HUES48 (cell line): Measurements from ENCODE around the gene RASSF4.

Experiments used
- H3K27ac ChIP-seq: one replicate; pipeline ENCODE4 v1.7.0; 2013; ENCODE audit warnings: low read depth, low read length, inconsistent platforms
- H3K27me3 ChIP-seq: 2 replicates; pipeline ENCODE4 v1.6.1; 2013; ENCODE audit warnings: mild to moderate bottlenecking, low read length; ENCODE audit not compliant: control insufficient read depth, insufficient read depth
- H3K36me3 ChIP-seq: 2 replicates; pipeline ENCODE4 v1.6.1; 2013; ENCODE audit warnings: low read length; ENCODE audit not compliant: control insufficient read depth, insufficient read depth
- H3K4me1 ChIP-seq: 2 replicates; pipeline ENCODE4 v1.6.1; 2013; ENCODE audit warnings: mild to moderate bottlenecking, low read length; ENCODE audit not compliant: control insufficient read depth, insufficient read depth
- H3K4me3 ChIP-seq: 2 replicates; pipeline ENCODE4 v1.5.1; 2013; ENCODE audit warnings: mild to moderate bottlenecking, low read depth, low read length
- H3K9ac ChIP-seq: 2 replicates; pipeline ENCODE4 v1.6.1; 2013; ENCODE audit warnings: mild to moderate bottlenecking, low read depth, low read length, moderate library complexity
- H3K9me3 ChIP-seq: 2 replicates; pipeline ENCODE4 v1.6.1; 2013; ENCODE audit warnings: low read length; ENCODE audit not compliant: control insufficient read depth, insufficient read depth

RASSF4 gene

DNA sequence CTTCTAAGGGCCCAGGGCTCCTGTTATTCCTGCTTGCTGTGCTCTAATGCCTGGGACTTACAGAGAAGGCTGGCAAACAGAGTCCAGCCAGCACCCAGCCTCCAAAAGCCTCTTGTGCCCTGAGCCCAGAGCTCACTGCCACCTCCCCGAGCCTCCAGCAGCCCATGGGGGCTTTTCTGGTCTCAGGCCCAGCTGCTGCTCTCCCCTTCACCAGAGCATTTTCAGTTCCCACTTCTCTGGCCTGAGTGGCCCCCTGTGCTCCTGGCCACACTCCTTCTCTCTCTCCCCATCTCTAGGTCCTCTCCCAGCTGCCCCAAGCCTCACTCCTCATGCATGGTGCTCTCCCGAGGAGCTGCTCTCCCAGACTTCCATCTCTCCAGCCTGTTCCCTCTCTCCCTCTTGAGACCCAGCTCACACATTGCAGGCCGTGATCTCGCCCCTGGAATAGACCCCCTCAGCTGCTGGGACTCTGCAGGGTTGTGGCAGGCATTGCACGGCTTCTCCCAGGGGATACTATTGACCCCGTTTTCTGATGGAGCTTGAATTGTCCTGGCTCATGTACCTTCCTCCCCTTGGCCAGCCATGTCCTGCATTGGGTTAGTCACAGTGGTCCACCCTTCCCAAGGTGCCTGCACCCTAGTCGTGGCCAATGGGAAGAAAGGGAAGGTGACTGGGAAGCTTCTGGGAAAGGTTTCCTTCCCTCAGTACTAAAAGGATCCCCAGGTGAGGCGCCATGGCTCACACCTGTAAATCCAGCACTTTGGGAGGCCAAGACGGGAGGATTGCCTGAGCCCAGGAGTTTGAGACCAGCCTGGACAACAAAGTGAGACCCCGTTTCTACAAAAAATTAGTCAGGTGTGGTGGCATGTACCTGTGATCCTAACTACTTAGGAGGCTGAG, 9.0 kb upstream of the RASSF4 start:
- Histone ChIP-seq H3K4me1 (peaks cover 14% of the 10 kb centered on the region), H3K9me3 (no peaks in the 10 kb centered on the region), H3K36me3 (no peaks in the 10 kb centered on the region), H3K4me3 (no peak overlapping the region), H3K27ac (no peak overlapping the region), H3K27me3 (no peaks in the 10 kb centered on the region), H3K9ac (no peak overlapping the region)

DNA sequence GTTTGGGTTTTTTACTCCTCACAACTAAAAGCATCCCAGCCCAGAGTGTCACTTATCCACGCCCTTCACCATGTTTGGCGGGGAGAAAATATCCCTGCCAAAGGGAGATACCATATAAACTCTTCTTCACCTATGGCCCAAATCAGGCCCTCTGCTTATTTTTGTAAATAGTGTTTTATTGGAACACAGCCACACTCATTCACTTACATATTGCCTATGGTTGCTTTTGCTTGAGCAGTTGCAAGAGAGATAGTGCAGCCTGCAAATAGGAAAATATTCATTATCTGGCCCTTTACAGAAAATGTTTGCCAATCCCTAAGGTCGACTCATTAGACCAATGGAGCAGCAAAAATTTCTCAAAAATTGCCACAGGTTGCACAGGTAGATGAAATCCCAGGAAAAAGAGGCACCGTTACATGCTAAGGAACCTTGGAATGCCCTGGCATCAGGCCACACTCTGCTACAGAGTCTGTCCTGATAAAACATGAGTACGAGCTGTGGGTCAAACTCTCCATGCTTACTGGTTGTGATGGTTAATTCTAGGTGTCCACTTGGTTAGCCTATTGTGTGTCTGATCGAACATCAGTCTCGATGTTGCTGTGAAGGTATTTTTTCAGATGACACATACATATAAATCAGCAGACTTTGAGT, 7.9 kb upstream of the RASSF4 start:
- H3K9me3 ChIP-seq = no peaks in the 10 kb centered on the region
- no peaks in the 10 kb centered on the region for H3K36me3 ChIP-seq
- no peaks in the 10 kb centered on the region for H3K27me3 ChIP-seq
- no peak overlapping the region for H3K4me3 ChIP-seq
- H3K9ac ChIP-seq = no peak overlapping the region
- no peak overlapping the region for H3K27ac ChIP-seq
- H3K4me1 ChIP-seq = peaks cover 14% of the 10 kb centered on the region

DNA sequence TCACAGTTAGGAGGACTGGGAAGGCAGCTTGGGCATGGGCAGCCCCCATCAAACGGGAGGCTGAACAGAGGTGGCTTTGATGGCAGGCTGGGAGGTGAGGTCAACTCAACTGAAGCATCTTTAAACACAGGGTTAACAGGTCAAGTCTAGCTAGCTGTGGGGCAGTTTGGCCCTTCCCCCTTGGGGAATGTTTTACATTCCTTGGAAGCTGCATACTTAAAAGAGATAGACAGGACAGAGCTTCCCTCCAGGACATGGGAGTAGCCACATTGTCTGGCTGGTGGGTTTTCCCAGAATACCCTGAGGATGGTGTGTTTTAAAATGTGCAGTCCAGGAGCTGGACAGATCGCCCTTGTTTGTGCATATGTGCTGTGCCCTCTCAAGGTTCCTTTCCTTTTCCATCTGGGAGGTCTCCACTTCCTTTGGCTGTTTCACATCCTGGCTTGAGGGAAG, 6.8 kb upstream of the RASSF4 start:
- Histone ChIP-seq H3K4me1 (peaks cover 14% of the 10 kb centered on the region), H3K36me3 (no peaks in the 10 kb centered on the region), H3K27ac (no peak overlapping the region), H3K4me3 (no peak overlapping the region), H3K9me3 (no peaks in the 10 kb centered on the region), H3K27me3 (no peaks in the 10 kb centered on the region), H3K9ac (no peak overlapping the region)

DNA sequence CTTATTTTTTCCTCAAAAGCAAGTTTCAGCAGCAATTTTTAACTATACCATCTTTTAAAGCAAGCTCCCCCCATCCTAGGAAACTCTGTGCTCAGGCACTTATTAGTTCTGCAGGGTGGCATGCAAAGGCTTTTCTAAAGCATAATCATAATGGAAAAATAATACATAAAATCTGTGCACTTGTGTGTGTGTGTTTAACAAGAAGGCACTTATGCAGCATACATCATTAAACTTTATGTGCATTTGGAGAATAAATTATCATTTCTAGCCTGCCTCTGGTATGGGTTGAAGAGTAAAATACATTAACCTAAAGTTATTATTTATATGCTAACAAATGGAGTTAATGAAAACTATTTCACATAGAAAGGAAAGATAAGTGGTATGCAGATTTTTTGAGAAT, 5.6 kb upstream of the RASSF4 start:
- peaks cover 14% of the 10 kb centered on the region for H3K4me1 ChIP-seq
- no peaks in the 10 kb centered on the region for H3K36me3 ChIP-seq
- no peaks in the 10 kb centered on the region for H3K9me3 ChIP-seq
- H3K9ac ChIP-seq = no peak overlapping the region
- no peak overlapping the region for H3K4me3 ChIP-seq
- H3K27me3 ChIP-seq = no peaks in the 10 kb centered on the region
- no peak overlapping the region for H3K27ac ChIP-seq

DNA sequence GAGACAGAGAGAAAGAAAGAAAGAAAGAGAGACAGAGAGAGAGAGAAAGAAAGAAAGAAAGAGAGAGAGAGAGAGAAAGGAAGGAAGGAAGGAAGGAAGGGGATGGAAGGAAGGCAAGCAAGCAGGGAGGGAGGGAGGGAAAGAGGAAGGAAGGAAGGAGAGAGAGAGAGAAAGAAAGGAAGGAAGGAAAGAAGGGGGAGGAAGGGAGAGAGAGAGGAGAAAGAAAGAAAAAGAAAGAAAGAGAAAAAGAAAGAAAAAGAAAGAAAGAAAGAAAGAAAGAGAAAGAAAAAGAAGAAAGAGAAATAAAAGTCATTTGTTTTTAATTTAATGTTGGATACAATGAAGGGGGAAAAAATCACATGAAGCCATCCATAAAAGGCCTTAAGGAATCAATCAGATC, 4.6 kb upstream of the RASSF4 start:
- no peaks in the 10 kb centered on the region for H3K36me3 ChIP-seq
- no peak overlapping the region for H3K27ac ChIP-seq
- H3K9me3 ChIP-seq = no peaks in the 10 kb centered on the region
- H3K4me3 ChIP-seq = no peak overlapping the region
- H3K27me3 ChIP-seq = 0 out of 2 replicates have a peak, but pooled peaks cover 1% of the 10 kb centered on the region
- peaks cover 11% of the 10 kb centered on the region for H3K4me1 ChIP-seq
- no peak overlapping the region for H3K9ac ChIP-seq

DNA sequence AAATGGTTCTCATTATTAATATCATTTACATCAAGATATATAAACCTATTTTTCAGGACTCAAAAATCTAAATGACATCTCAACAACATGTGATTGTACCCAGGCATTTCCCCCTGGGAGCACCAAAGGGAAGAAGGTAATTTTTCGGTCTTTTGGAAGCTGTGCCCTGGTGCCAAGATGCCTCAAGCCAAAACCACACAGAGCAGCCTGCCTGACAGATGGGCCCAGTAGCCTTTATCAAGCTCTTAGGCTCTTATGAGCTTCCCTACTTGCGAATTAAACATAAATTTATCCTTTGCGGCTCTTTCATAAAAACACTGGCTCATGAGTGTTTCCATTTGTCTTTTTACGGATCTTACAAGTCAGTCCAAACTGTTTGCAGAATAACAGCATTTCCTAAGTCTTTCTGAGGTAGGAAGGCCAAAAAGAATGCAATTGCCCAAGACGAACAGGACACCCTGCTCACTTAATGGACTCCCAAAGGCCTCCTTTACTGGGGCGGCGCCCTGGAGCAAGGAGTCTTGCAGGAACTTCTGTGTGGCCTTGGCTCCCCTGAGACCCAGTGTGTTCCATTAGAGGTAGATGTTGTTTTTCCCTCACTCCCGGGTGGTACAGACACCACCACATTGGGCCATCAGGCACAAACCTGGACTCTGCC, 4.1 kb upstream of the RASSF4 start:
- peaks cover 7% of the 10 kb centered on the region; the same call in 1 of the 2 replicates for H3K27me3 ChIP-seq
- no peak overlapping the region for H3K27ac ChIP-seq
- no peak overlapping the region for H3K9ac ChIP-seq
- no peak overlapping the region for H3K4me3 ChIP-seq
- H3K36me3 ChIP-seq = no peaks in the 10 kb centered on the region
- no peaks in the 10 kb centered on the region for H3K9me3 ChIP-seq
- peaks cover 16% of the 10 kb centered on the region for H3K4me1 ChIP-seq

DNA sequence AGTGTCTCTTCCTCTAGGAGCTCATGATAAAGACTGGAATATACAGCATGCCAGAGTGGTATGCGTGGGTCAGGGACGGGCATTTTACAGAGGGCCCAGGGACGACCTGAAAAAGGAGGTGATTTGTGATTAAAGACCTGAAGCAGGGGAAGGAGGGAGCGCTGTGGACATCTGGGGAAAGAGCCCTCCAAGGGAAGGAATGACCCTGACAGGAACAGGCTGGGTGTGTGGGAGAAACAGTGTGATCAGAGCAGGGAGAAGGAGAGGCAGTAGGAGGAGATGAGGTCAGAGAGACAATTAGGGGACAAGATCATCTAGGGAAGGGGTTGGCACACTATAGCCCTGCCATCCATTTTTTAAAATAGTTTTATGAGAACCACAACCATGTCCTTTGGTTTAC, 3.4 kb upstream of the RASSF4 start:
- no peak overlapping the region for H3K4me3 ChIP-seq
- H3K9me3 ChIP-seq = no peaks in the 10 kb centered on the region
- no peaks in the 10 kb centered on the region for H3K36me3 ChIP-seq
- no peak overlapping the region for H3K9ac ChIP-seq
- H3K27ac ChIP-seq = no peak overlapping the region
- peaks cover 9% of the 10 kb centered on the region; the same call in 1 of the 2 replicates for H3K27me3 ChIP-seq
- H3K4me1 ChIP-seq = peaks cover 18% of the 10 kb centered on the region

DNA sequence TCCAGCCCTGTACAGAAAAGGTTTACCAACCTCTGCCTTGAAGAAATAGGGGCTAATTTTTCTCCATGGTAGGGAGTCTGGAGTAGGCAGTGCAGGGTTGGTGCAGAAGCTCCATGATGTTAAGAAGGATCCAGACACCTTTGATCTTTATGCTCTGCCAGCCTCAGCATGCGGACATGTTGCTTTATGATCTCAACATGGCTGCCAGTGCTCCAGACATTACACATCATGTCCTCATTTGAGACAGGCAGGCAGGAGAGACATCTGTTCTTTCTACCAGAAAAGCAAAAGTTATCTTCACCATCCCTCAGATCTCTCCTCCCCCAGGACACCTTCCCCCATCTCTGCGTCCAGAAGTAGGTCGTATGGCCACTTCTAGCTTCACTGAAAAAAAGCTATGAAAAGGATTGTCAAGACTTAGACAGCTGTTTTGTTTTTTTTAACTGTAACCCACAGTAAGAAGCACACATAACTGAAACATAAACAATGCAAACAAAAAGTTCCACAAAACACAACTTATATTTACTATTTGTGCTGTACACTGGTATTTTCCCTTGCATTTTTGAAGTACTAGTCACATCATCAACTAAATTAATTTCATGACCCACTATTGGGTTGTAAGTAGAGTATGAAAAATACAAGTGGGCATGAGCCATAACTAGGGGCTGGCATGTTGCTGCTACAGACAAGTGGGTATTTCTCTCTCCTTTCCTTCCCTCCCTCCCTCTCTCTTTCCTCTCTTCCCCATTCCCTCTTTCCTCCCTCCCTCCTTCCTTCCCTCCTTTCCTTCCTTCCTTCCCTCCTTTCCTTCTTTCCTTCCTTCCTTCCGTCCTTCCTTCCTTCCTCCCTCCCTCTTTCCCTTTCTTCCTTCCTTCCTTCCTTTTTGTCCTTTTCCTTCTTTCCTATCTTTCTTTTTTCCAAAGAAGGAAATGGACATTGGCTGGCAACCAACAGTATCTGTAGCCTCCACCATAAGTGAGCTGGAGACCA, 2.6 kb upstream of the RASSF4 start:
- H3K27ac ChIP-seq = no peak overlapping the region
- no peak overlapping the region for H3K9ac ChIP-seq
- H3K4me3 ChIP-seq = no peak overlapping the region
- H3K27me3 ChIP-seq = peaks cover 9% of the 10 kb centered on the region; the same call in 1 of the 2 replicates
- no peaks in the 10 kb centered on the region for H3K9me3 ChIP-seq
- peaks cover 18% of the 10 kb centered on the region for H3K4me1 ChIP-seq
- no peaks in the 10 kb centered on the region for H3K36me3 ChIP-seq

DNA sequence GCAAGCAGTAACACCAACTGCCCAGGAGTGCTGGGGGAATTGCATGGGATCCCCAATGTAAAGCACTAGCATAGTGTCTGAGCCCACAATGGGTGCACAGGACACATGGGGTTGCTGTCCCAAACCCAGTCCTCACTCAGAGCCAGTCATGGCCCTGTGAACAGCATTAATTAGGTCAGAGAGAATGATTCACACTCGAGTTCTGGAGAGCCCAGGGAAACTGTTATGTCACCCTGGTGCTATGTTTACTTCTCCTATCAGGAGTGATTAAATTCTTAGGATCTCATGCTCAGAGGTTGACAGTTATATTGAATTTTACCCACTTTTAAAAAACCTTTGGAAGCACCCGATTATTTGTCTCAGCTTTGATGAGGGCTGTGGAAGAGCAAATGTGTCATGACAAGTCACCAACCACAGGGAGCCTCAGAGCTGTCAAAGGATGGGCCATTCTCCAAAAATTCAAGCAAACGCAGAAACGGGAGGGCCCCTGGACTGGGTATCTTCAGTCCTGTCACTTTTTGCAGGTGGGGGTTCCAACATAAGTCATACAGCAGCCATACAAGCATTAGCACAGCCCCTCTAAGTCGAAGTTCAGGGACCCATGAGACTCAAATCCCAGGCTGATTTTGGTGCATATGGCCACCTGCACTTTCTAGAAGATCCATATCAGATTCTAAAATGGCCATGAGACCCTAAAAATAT, 1.3 kb upstream of the RASSF4 start:
- Histone ChIP-seq H3K36me3 (no peaks in the 10 kb centered on the region), H3K27ac (no peak overlapping the region)

DNA sequence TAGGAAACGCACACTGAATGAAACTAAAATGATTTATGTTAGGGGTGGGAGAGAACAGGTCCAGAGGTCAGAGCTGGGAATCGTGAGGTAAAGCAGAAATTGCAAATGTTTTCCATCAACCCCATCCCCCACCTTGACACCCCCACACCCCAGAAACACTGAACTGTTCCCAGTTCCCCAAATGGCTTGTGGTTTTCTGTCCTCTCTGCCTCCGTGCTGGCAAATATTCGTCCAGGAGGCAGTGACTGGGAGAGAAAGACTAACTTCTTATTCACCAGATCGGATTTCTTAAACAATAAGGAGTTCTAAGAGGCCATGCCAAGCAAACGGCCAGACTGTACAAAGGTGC, 730 bp upstream of the RASSF4 start:
- Histone ChIP-seq H3K9ac (peak overlapping the region; percentile 85), H3K27me3 (peaks cover 9% of the 10 kb centered on the region; the same call in 1 of the 2 replicates), H3K27ac (peak overlapping the region; percentile 77)

More for the DNA sequence above, 1.3 kb upstream of the RASSF4 start:
- no peak overlapping the region for H3K9ac ChIP-seq
- H3K9me3 ChIP-seq = no peaks in the 10 kb centered on the region
- H3K4me3 ChIP-seq = peak overlapping the region; percentile 90
- H3K4me1 ChIP-seq = peaks cover 14% of the 10 kb centered on the region
- H3K27me3 ChIP-seq = peaks cover 9% of the 10 kb centered on the region; the same call in 1 of the 2 replicates

More for the DNA sequence above, 730 bp upstream of the RASSF4 start:
- peaks cover 20% of the 10 kb centered on the region for H3K4me1 ChIP-seq
- H3K4me3 ChIP-seq = peak overlapping the region; percentile 90
- H3K36me3 ChIP-seq = no peaks in the 10 kb centered on the region
- H3K9me3 ChIP-seq = no peaks in the 10 kb centered on the region
